HepG2 (cell line): ENCODE results near the gene UTP15. TPM values are rescaled to one million over a fixed set of nuclear protein-coding genes. Genes with fewer than 3 reads are reported as not detected.

ENCODE experiments used
- AKAP8 ChIP-seq: sonication (generic); formaldehyde crosslinking; IDR thresholded peaks from 2 replicates; pipeline ENCODE4 v1.5.1; 2020; ENCODE audit warnings: mild to moderate bottlenecking, missing genetic modification reagents
- ATM ChIP-seq: fragments of 450-650 bp; IDR thresholded peaks from 2 replicates; pipeline ENCODE4 v1.7.1; 2017; ENCODE audit warnings: mild to moderate bottlenecking, borderline replicate concordance
- HMG20B ChIP-seq: conservative IDR thresholded peaks from 2 replicates; pipeline ENCODE4 v1.6.1; 2016; ENCODE audit warnings: missing genetic modification reagents, missing compliant biosample characterization
- HNRNPH1 ChIP-seq: fragments of 200-400 bp; formaldehyde crosslinking; optimal IDR thresholded peaks from 2 replicates; pipeline ENCODE3; 2017; ENCODE audit warnings: mild to moderate bottlenecking, low read depth, low read length
- IKZF1 ChIP-seq: fragments of 450-650 bp; IDR thresholded peaks from 2 replicates; pipeline ENCODE4 v1.7.1; 2016
- KAT8 ChIP-seq: IDR thresholded peaks from 2 replicates; pipeline ENCODE4 v1.6.1; 2016; ENCODE audit warnings: missing genetic modification reagents, missing compliant biosample characterization
- NR2F2 ChIP-seq: IDR thresholded peaks from 2 replicates; pipeline ENCODE4 v1.6.1; 2012; ENCODE audit warnings: low read depth, inconsistent platforms, borderline replicate concordance
- SNAI1 ChIP-seq: sonication (generic); formaldehyde crosslinking; IDR thresholded peaks from 2 replicates; pipeline ENCODE4 v1.5.0; 2020; ENCODE audit warnings: mild to moderate bottlenecking, missing genetic modification reagents, borderline replicate concordance
- TBL1XR1 ChIP-seq: fragments of 150-350 bp; IDR thresholded peaks from 2 replicates; pipeline ENCODE4 v1.6.1; 2014; ENCODE audit warnings: borderline replicate concordance, low read length; ENCODE audit not compliant: partially characterized antibody
- TP53 ChIP-seq: sonication (generic); formaldehyde crosslinking; conservative IDR thresholded peaks from 2 replicates; pipeline ENCODE4 v1.4.0; 2020; ENCODE audit warnings: missing genetic modification reagents
- ZBTB8A ChIP-seq: sonication (generic); formaldehyde crosslinking; IDR thresholded peaks from 2 replicates; pipeline ENCODE4 v1.4.0; 2020; ENCODE audit warnings: mild to moderate bottlenecking, low read depth, missing genetic modification reagents, borderline replicate concordance
- ZFP37 ChIP-seq: sonication (generic); formaldehyde crosslinking; IDR thresholded peaks from 2 replicates; pipeline ENCODE4 v1.4.0; 2020; ENCODE audit warnings: missing genetic modification reagents, borderline replicate concordance
- ZNF138 ChIP-seq: sonication (generic); formaldehyde crosslinking; IDR thresholded peaks from 2 replicates; pipeline ENCODE4 v1.5.0; 2020; ENCODE audit warnings: mild to moderate bottlenecking, low read depth, missing genetic modification reagents
- ZNF230 ChIP-seq: sonication (generic); formaldehyde crosslinking; IDR thresholded peaks from 2 replicates; pipeline ENCODE4 v1.4.0; 2020; ENCODE audit warnings: mild to moderate bottlenecking, missing genetic modification reagents
- ZNF234 ChIP-seq: sonication (generic); formaldehyde crosslinking; conservative IDR thresholded peaks from 2 replicates; pipeline ENCODE4 v1.5.1; 2020; ENCODE audit warnings: mild to moderate bottlenecking, missing genetic modification reagents
- ZNF33B ChIP-seq: sonication (generic); formaldehyde crosslinking; IDR thresholded peaks from 2 replicates; pipeline ENCODE4 v1.5.1; 2020; ENCODE audit warnings: mild to moderate bottlenecking, missing genetic modification reagents
- ZNF34 ChIP-seq: sonication (generic); formaldehyde crosslinking; IDR thresholded peaks from 2 replicates; pipeline ENCODE4 v1.4.0; 2020; ENCODE audit warnings: mild to moderate bottlenecking, missing genetic modification reagents, borderline replicate concordance
- ZNF501 ChIP-seq: sonication (generic); formaldehyde crosslinking; IDR thresholded peaks from 2 replicates; pipeline ENCODE4 v1.5.1; 2020; ENCODE audit warnings: mild to moderate bottlenecking, moderate library complexity, missing genetic modification reagents
- ZNF569 ChIP-seq: sonication (generic); formaldehyde crosslinking; IDR thresholded peaks from 2 replicates; pipeline ENCODE4 v1.5.0; 2020; ENCODE audit warnings: mild to moderate bottlenecking, missing genetic modification reagents, moderate library complexity, borderline replicate concordance
- ZNF724P ChIP-seq: sonication (generic); formaldehyde crosslinking; IDR thresholded peaks from 2 replicates; pipeline ENCODE4 v1.8.0; 2022; ENCODE audit warnings: missing genetic modification reagents, borderline replicate concordance
- polyA plus RNA-seq, 8 experiments: library from polyadenylated mRNA; depleted of rRNA in 3 of 8; stranded (reverse) in 7 of 8; unstranded in 1 of 8; fragments of >200 nt; fragmentation: Illumina TruSeq in 4 of 8; extraction: Trizol in 4 of 8; gene quantifications; 2 replicates each; pipeline versions ENCODE4 v1.2.1 to v1.2.3, GENCODE V29; 2011 to 2016; ENCODE audit warnings: low read depth in 4 of 8, missing spikeins in 1 of 8, mixed read lengths in 1 of 8; ENCODE audit not compliant: insufficient read depth in 1 of 8
- total RNA-seq, 5 experiments: library from RNA; depleted of rRNA; stranded (reverse); fragments of >200 nt; fragmentation: Illumina TruSeq; extraction: Trizol; gene quantifications; 2 replicates each; pipeline ENCODE4 v1.2.3, GENCODE V29; 2016; ENCODE audit warnings: low read depth in 1 of 5
- TF ChIP-seq, protein P1 (sequence below): sonication (generic); formaldehyde crosslinking; IDR thresholded peaks from 2 replicates; pipeline ENCODE4 v1.4.0; 2020; ENCODE audit warnings: missing genetic modification reagents, borderline replicate concordance
- TF ChIP-seq, protein P2 (sequence below): sonication (generic); formaldehyde crosslinking; IDR thresholded peaks from 2 replicates; pipeline ENCODE4 v1.4.0; 2020; ENCODE audit warnings: mild to moderate bottlenecking, missing genetic modification reagents
- TF ChIP-seq, protein P3 (sequence below): IDR thresholded peaks from 2 replicates; pipeline ENCODE4 v1.6.1; 2012; ENCODE audit warnings: low read length, improper control_type of control experiment

UTP15 gene
- total and polyA plus RNA-seq, 2 of the 13 experiments (the other 11 are each of a cell fraction or from before 2014, with no cell fraction given): 7.3 to 35.8 TPM

DNA sequence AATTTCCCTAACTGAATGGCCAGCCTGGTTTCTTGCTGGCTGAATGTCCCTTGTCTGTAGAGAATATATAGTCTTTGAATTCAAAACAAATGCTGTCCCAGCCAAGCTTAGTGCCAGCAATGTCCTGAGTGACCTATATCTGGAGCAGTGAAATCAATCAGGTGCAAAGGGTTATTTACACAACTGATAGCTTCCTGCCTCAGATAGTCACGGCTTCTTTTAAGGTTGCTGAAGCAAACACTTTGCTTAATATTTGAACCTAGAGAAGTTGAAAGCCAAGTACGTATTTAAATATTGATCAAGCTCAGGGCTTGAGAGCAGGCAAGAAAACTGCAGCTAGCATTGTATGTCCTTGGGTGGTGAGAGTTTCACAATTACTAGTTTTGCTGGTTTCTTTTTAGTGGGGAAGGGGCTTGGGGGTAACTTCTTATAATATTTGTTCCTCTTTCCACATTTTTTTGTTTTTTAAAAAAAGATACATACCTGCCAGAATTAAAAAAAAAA lies 58.4 kb downstream of the UTP15 start (continued):
- TF ChIP-seq ZFP37 (CRISPR knock-in tag): peak; percentile 77; the same call in 1 of the 2 replicates
- TF ChIP-seq HNRNPH1: no peak
- TF ChIP-seq SNAI1: 0 out of 2 replicates have a peak, but pooled peaks have one; percentile 46
- no peak for TF ChIP-seq ZBTB8A (CRISPR knock-in tag)
- TF ChIP-seq TBL1XR1: peak; percentile 99
- peak; percentile 77; the same call in 1 of the 2 replicates for TF ChIP-seq KAT8 (CRISPR knock-in tag)
- TF ChIP-seq, protein P1, sequence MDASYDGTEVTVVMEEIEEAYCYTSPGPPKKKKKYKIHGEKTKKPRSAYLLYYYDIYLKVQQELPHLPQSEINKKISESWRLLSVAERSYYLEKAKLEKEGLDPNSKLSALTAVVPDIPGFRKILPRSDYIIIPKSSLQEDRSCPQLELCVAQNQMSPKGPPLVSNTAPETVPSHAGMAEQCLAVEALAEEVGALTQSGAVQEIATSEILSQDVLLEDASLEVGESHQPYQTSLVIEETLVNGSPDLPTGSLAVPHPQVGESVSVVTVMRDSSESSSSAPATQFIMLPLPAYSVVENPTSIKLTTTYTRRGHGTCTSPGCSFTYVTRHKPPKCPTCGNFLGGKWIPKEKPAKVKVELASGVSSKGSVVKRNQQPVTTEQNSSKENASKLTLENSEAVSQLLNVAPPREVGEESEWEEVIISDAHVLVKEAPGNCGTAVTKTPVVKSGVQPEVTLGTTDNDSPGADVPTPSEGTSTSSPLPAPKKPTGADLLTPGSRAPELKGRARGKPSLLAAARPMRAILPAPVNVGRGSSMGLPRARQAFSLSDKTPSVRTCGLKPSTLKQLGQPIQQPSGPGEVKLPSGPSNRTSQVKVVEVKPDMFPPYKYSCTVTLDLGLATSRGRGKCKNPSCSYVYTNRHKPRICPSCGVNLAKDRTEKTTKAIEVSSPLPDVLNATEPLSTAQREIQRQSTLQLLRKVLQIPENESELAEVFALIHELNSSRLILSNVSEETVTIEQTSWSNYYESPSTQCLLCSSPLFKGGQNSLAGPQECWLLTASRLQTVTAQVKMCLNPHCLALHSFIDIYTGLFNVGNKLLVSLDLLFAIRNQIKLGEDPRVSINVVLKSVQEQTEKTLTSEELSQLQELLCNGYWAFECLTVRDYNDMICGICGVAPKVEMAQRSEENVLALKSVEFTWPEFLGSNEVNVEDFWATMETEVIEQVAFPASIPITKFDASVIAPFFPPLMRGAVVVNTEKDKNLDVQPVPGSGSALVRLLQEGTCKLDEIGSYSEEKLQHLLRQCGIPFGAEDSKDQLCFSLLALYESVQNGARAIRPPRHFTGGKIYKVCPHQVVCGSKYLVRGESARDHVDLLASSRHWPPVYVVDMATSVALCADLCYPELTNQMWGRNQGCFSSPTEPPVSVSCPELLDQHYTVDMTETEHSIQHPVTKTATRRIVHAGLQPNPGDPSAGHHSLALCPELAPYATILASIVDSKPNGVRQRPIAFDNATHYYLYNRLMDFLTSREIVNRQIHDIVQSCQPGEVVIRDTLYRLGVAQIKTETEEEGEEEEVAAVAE (CRISPR knock-in tag): peak; percentile 84; the same call in 1 of the 2 replicates
- no peak for TF ChIP-seq ZNF501 (CRISPR knock-in tag)
- TF ChIP-seq ATM: no peak
- no peak for TF ChIP-seq AKAP8 (CRISPR knock-in tag)
- TF ChIP-seq ZNF138 (CRISPR knock-in tag): no peak
- TF ChIP-seq, protein P2, sequence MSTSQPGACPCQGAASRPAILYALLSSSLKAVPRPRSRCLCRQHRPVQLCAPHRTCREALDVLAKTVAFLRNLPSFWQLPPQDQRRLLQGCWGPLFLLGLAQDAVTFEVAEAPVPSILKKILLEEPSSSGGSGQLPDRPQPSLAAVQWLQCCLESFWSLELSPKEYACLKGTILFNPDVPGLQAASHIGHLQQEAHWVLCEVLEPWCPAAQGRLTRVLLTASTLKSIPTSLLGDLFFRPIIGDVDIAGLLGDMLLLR (CRISPR knock-in tag): no peak
- no peak for TF ChIP-seq ZNF34 (CRISPR knock-in tag)
- TF ChIP-seq IKZF1: no peak
- TF ChIP-seq TP53 (CRISPR knock-in tag): no peak
- no peak for TF ChIP-seq ZNF569 (CRISPR knock-in tag)
- TF ChIP-seq ZNF724P (CRISPR knock-in tag): no peak
- TF ChIP-seq, protein P3, sequence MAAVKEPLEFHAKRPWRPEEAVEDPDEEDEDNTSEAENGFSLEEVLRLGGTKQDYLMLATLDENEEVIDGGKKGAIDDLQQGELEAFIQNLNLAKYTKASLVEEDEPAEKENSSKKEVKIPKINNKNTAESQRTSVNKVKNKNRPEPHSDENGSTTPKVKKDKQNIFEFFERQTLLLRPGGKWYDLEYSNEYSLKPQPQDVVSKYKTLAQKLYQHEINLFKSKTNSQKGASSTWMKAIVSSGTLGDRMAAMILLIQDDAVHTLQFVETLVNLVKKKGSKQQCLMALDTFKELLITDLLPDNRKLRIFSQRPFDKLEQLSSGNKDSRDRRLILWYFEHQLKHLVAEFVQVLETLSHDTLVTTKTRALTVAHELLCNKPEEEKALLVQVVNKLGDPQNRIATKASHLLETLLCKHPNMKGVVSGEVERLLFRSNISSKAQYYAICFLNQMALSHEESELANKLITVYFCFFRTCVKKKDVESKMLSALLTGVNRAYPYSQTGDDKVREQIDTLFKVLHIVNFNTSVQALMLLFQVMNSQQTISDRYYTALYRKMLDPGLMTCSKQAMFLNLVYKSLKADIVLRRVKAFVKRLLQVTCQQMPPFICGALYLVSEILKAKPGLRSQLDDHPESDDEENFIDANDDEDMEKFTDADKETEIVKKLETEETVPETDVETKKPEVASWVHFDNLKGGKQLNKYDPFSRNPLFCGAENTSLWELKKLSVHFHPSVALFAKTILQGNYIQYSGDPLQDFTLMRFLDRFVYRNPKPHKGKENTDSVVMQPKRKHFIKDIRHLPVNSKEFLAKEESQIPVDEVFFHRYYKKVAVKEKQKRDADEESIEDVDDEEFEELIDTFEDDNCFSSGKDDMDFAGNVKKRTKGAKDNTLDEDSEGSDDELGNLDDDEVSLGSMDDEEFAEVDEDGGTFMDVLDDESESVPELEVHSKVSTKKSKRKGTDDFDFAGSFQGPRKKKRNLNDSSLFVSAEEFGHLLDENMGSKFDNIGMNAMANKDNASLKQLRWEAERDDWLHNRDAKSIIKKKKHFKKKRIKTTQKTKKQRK: no peak
- TF ChIP-seq ZNF234 (CRISPR knock-in tag): no peak
- no peak for TF ChIP-seq ZNF230 (CRISPR knock-in tag)
- peak; percentile 93 for TF ChIP-seq HMG20B
- TF ChIP-seq NR2F2: peak; percentile 96
- TF ChIP-seq ZNF33B (CRISPR knock-in tag): no peak
